HG02885 (cell line): ENCODE results near the gene IGLL5.

Experiments
- ATAC-seq: cut with Tn5 transposase; IDR thresholded peaks from one replicate; pipeline ENCODE4 v1.9.1; 2021; ENCODE audit warnings: mild to moderate bottlenecking; ENCODE audit not compliant: unreplicated experiment, poor library complexity

The IGLL5 gene

GRCh38 chr22:22924369-22925145 is 36.9 kb downstream of the IGLL5 start:
- ATAC-seq, result no peak

- no peak for ATAC-seq
Observed at GRCh38 chr22:22925146-22925804, 37.7 kb downstream of the IGLL5 start.

- ATAC-seq, result no peak
Observed at GRCh38 chr22:22925805-22926369, 38.3 kb downstream of the IGLL5 start.

GRCh38 chr22:22926370-22927195 is 39.0 kb downstream of the IGLL5 start:
- no peak for ATAC-seq

GRCh38 chr22:22927196-22927887 is 39.7 kb downstream of the IGLL5 start:
- no peak for ATAC-seq

GRCh38 chr22:22927888-22928665 is 40.5 kb downstream of the IGLL5 start:
- ATAC-seq, result no peak

GRCh38 chr22:22928666-22929380 is 41.2 kb downstream of the IGLL5 start:
- ATAC-seq, result peak; percentile 86

- no peak for ATAC-seq
Observed at GRCh38 chr22:22929381-22930221, 42.0 kb downstream of the IGLL5 start.

- ATAC-seq, result no peak
Observed at GRCh38 chr22:22930222-22930497, 42.5 kb downstream of the IGLL5 start.

GRCh38 chr22:22930571-22931556 is 43.2 kb downstream of the IGLL5 start:
- no peak for ATAC-seq

GRCh38 chr22:22931557-22932270 is 44.1 kb downstream of the IGLL5 start:
- ATAC-seq, result no peak

- no peak for ATAC-seq
Observed at GRCh38 chr22:22932512-22932941, 44.9 kb downstream of the IGLL5 start.

- no peak for ATAC-seq
Observed at GRCh38 chr22:22933100-22933806, 45.6 kb downstream of the IGLL5 start.

GRCh38 chr22:22933807-22934542 is 46.4 kb downstream of the IGLL5 start:
- ATAC-seq, result no peak

GRCh38 chr22:22934543-22935055 is 47.0 kb downstream of the IGLL5 start:
- no peak for ATAC-seq
